MCF 10A (cell line): ENCODE results near the gene CHID1. TPM values are rescaled to one million over a fixed set of nuclear protein-coding genes. Genes with fewer than 3 reads are reported as not detected.

Experiments
- BruUV-seq: library from RNA; stranded (reverse); fragments of 400-500 nt; replicated peaks from 2 replicates; lab custom pipeline; 2021; lab: Mats Ljungman, UMichigan
- CTCF ChIA-PET: fragments of 300-600 bp; sonication (Branson Sonifier 250); formaldehyde crosslinking; extraction: SDS; loops from one replicate; lab custom pipeline; 2021; ENCODE audit warnings: antibody characterized with exemption, inconsistent platforms; lab: Yijun Ruan, JAX
- POLR2A ChIA-PET: fragments of 300-600, 350-650 bp; sonication (Branson Sonifier 250); formaldehyde crosslinking; extraction: SDS; loops from one replicate; lab custom pipeline; 2020; ENCODE audit warnings: antibody characterized with exemption, inconsistent platforms; lab: Yijun Ruan, JAX
- DNase-seq: peaks from one replicate; pipeline ENCODE4 v3.0.0-alpha.2; 2018; ENCODE audit not compliant: unreplicated experiment
- H3K27ac Mint-ChIP-seq: one replicate; pipeline ENCODE4 v1.8.0; 2022; ENCODE audit warnings: mild to moderate bottlenecking, low read depth, mixed read lengths; ENCODE audit not compliant: unreplicated experiment
- H3K27me3 Mint-ChIP-seq: one replicate; pipeline ENCODE4 v1.8.0; 2022; ENCODE audit warnings: mixed read lengths; ENCODE audit not compliant: insufficient read depth, unreplicated experiment
- H3K36me3 Mint-ChIP-seq: one replicate; pipeline ENCODE4 v1.8.0; 2022; ENCODE audit warnings: mild to moderate bottlenecking, moderate library complexity, mixed read lengths; ENCODE audit not compliant: insufficient read depth, unreplicated experiment
- H3K4me1 Mint-ChIP-seq: one replicate; pipeline ENCODE4 v1.8.0; 2022; ENCODE audit warnings: mixed read lengths; ENCODE audit not compliant: insufficient read depth, unreplicated experiment
- H3K4me3 Mint-ChIP-seq: one replicate; pipeline ENCODE4 v1.8.0; 2022; ENCODE audit warnings: mild to moderate bottlenecking, moderate library complexity, mixed read lengths; ENCODE audit not compliant: unreplicated experiment
- H3K9me3 Mint-ChIP-seq: one replicate; pipeline ENCODE4 v1.8.0; 2022; ENCODE audit warnings: mixed read lengths; ENCODE audit not compliant: unreplicated experiment
- CTCF ChIP-seq: fragments of 200-600 bp; IDR thresholded peaks from one replicate; pipeline ENCODE4 v1.8.0; 2022; ENCODE audit warnings: antibody characterized with exemption, mild to moderate bottlenecking; ENCODE audit not compliant: unreplicated experiment
- intact Hi-C: fragments of 100-400 bp; cut with micrococcal nuclease; formaldehyde crosslinking; loops from 2 replicates; pipeline ENCODE4 v1.14.1; 2022
- total RNA-seq: library from RNA; stranded (reverse); gene quantifications from 2 replicates; pipeline ENCODE4 v1.2.3, GENCODE V29; 2022

Gene CHID1
- total RNA-seq, 1 experiment from 2014 or later = 94.8 TPM

- H3K9me3 Mint-ChIP-seq = no peaks in the 10 kb centered on the region
- no peak for TF ChIP-seq CTCF
- ChIA-PET POLR2A (no interaction called here), CTCF (no interaction called here)
- no TSS peak for BruUV-seq
- H3K36me3 Mint-ChIP-seq = peaks cover 20% of the 10 kb centered on the region
- H3K27me3 Mint-ChIP-seq = no peaks in the 10 kb centered on the region
- no peaks in the 10 kb centered on the region for H3K4me1 Mint-ChIP-seq
- no peak overlapping the region for H3K27ac Mint-ChIP-seq
- intact Hi-C loops = no loop called here
- H3K4me3 Mint-ChIP-seq = no peak overlapping the region
- no peak for DNase-seq
Measured at GRCh38 chr11:853682-854448, 56.7 kb downstream of the CHID1 start.

GRCh38 chr11:852762-853161 lies 57.8 kb downstream of the CHID1 start:
- Mint-ChIP-seq H3K27me3 (no peaks in the 10 kb centered on the region), H3K4me1 (no peaks in the 10 kb centered on the region), H3K4me3 (no peak overlapping the region), H3K9me3 (no peaks in the 10 kb centered on the region), H3K27ac (no peak overlapping the region), H3K36me3 (peaks cover 27% of the 10 kb centered on the region)
- CTCF ChIA-PET = no interaction called here
- no TSS peak for BruUV-seq
- no peak for TF ChIP-seq CTCF
- DNase-seq = no peak
- intact Hi-C loops = no loop called here
- POLR2A ChIA-PET = no interaction called here

GRCh38 chr11:850775-851763 lies 59.5 kb downstream of the CHID1 start:
- Mint-ChIP-seq H3K27me3 (no peaks in the 10 kb centered on the region), H3K4me1 (peaks cover 9% of the 10 kb centered on the region), H3K27ac (no peak overlapping the region), H3K4me3 (no peak overlapping the region), H3K9me3 (no peaks in the 10 kb centered on the region), H3K36me3 (peaks cover 33% of the 10 kb centered on the region)
- POLR2A ChIA-PET = no interaction called here
- no peak for TF ChIP-seq CTCF
- CTCF ChIA-PET = no interaction called here
- intact Hi-C loops = no loop called here
- DNase-seq = no peak
- no TSS peak for BruUV-seq
